HCT116 (cell line): Measurements from ENCODE around the gene ZBTB7C. TPM values are rescaled to one million over a fixed set of nuclear protein-coding genes. Genes with fewer than 3 reads are reported as not detected.

Source experiments
- ATAC-seq: fragments of 200-7000 bp; cut with Tn5 transposase; 2 replicates; pipeline ENCODE4 v1.9.1; 2020; ENCODE audit warnings: mild to moderate bottlenecking, moderate library complexity
- BruUV-seq: library from RNA; stranded (reverse); fragments of 400-500 nt; replicated peaks from 2 replicates; lab custom pipeline; 2021; lab: Mats Ljungman, UMichigan
- CTCF ChIA-PET: fragments of 300-600 bp; sonication (Branson Sonifier 250); formaldehyde crosslinking; loops from one replicate; lab custom pipeline; 2021; ENCODE audit warnings: antibody characterized with exemption; lab: Charles Lee
- POLR2A ChIA-PET: fragments of 300-600, 350-600 bp; sonication (Branson Sonifier 250); formaldehyde crosslinking; loops from one replicate; lab custom pipeline; 2021; ENCODE audit warnings: antibody characterized with exemption; lab: Charles Lee
- RAD21 ChIA-PET, 2 experiments: fragments of 300-600 bp; sonication (Branson Sonifier 250); formaldehyde crosslinking; loops; one replicate each; lab custom pipeline; 2023; ENCODE audit warnings: low total read pairs in 2 of 2; ENCODE audit not compliant: uncharacterized antibody in 2 of 2, unreplicated experiment in 2 of 2, low non-redundant PET in 1 of 2; lab: Charles Lee
- DNase-seq: peaks from one replicate; pipeline ENCODE4 v3.0.0-alpha.2; 2010; ENCODE audit warnings: low read depth, low spot score
- H2AFZ ChIP-seq: fragments of 200-600 bp; shearing (Covaris generic), sonication (generic); 2 replicates; pipeline ENCODE4 v1.6.1; 2017; ENCODE audit warnings: low read depth, mixed run types, mixed read lengths, antibody characterized with exemption, low read length; ENCODE audit not compliant: poor library complexity, severe bottlenecking
- H3K27ac ChIP-seq: 2 replicates; pipeline ENCODE4 v1.5.1; 2012; ENCODE audit warnings: low read depth, low read length
- H3K27me3 ChIP-seq: fragments of 200-600 bp; sonication (generic); 2 replicates; pipeline ENCODE4 v1.6.1; 2016; ENCODE audit warnings: mixed run types, low read length, mixed read lengths; ENCODE audit not compliant: insufficient read depth
- H3K36me3 ChIP-seq, 2 experiments: fragments of 200-500 bp in 1 of 2; fragments of 200-600 bp in 1 of 2; sonication (Bioruptor generic) in 1 of 2; sonication (generic) in 1 of 2; 2 replicates each; pipeline versions ENCODE4 v1.5.1 to v1.6.1; 2014 to 2016; ENCODE audit warnings: low read length in 2 of 2, inconsistent platforms in 1 of 2, mixed read lengths in 1 of 2, mixed run types in 1 of 2; ENCODE audit not compliant: insufficient read depth in 2 of 2, control insufficient read depth in 1 of 2
- H3K4me1 ChIP-seq, 2 experiments: fragments of 200-600 bp in 1 of 2; sonication (generic) in 1 of 2; 2 replicates each; pipeline versions ENCODE4 v1.5.1 to v1.6.1; 2012 to 2017; ENCODE audit warnings: low read length in 2 of 2, inconsistent platforms in 1 of 2, mild to moderate bottlenecking in 1 of 2, mixed read lengths in 1 of 2, mixed run types in 1 of 2, moderate library complexity in 1 of 2; ENCODE audit not compliant: insufficient read depth in 2 of 2, control insufficient read depth in 1 of 2
- H3K4me2 ChIP-seq: fragments of 200-600 bp; sonication (generic); 2 replicates; pipeline ENCODE4 v1.6.1; 2017; ENCODE audit warnings: mixed run types, low read length, mixed read lengths
- H3K4me3 ChIP-seq, 2 experiments: fragments of 200-600 bp in 1 of 2; sonication (generic) in 1 of 2; replicated peaks in 1 of 2; 2 replicates each; pipeline ENCODE4 v1.5.1; 2011 to 2016; ENCODE audit warnings: low read length in 2 of 2, control low read depth in 1 of 2, low read depth in 1 of 2, mild to moderate bottlenecking in 1 of 2, mixed read lengths in 1 of 2, mixed run types in 1 of 2
- H3K79me2 ChIP-seq: fragments of 200-600 bp; sonication (generic); 2 replicates; pipeline ENCODE4 v1.6.1; 2017; ENCODE audit warnings: mild to moderate bottlenecking, mixed run types, low read length, moderate library complexity, mixed read lengths; ENCODE audit not compliant: insufficient read depth
- H3K9ac ChIP-seq: fragments of 200-600 bp; sonication (generic); 2 replicates; pipeline ENCODE4 v1.6.1; 2016; ENCODE audit warnings: low read length, mixed read lengths
- H3K9me2 ChIP-seq: fragments of 200-600 bp; sonication (generic), shearing (Covaris generic); 2 replicates; pipeline ENCODE4 v1.6.1; 2017; ENCODE audit warnings: mixed run types, mild to moderate bottlenecking, moderate library complexity; ENCODE audit not compliant: insufficient read depth
- H3K9me3 ChIP-seq, 2 experiments: fragments of 200-500 bp in 1 of 2; fragments of 200-600 bp in 1 of 2; sonication (Bioruptor generic) in 1 of 2; sonication (generic) in 1 of 2; 2 replicates each; pipeline ENCODE4 v1.6.1; 2014 to 2017; ENCODE audit warnings: low read length in 2 of 2, mixed read lengths in 2 of 2, inconsistent platforms in 1 of 2, low read depth in 1 of 2, mild to moderate bottlenecking in 1 of 2, mixed run types in 1 of 2, moderate library complexity in 1 of 2; ENCODE audit not compliant: control insufficient read depth in 1 of 2, insufficient read depth in 1 of 2
- H4K20me1 ChIP-seq: fragments of 200-600 bp; sonication (generic), shearing (Covaris generic); 2 replicates; pipeline ENCODE4 v1.6.1; 2017; ENCODE audit warnings: mixed run types, mild to moderate bottlenecking, moderate library complexity; ENCODE audit not compliant: insufficient read depth
- ATF3 ChIP-seq: IDR thresholded peaks from 2 replicates; pipeline ENCODE4 v1.6.1; 2012
- CBX3 ChIP-seq: IDR thresholded peaks from 2 replicates; pipeline ENCODE4 v1.6.1; 2012; ENCODE audit warnings: low read depth
- CEBPB ChIP-seq: IDR thresholded peaks from 2 replicates; pipeline ENCODE4 v1.6.1; 2012; ENCODE audit warnings: low read depth
- EGR1 ChIP-seq: IDR thresholded peaks from 2 replicates; pipeline ENCODE4 v1.6.1; 2012; ENCODE audit warnings: low read depth
- ELF1 ChIP-seq: IDR thresholded peaks from 2 replicates; pipeline ENCODE4 v1.6.1; 2012; ENCODE audit warnings: low read depth, borderline replicate concordance
- FOSL1 ChIP-seq: IDR thresholded peaks from 2 replicates; pipeline ENCODE4 v1.6.1; 2012; ENCODE audit warnings: low read depth
- JUND ChIP-seq: IDR thresholded peaks from 2 replicates; pipeline ENCODE4 v1.6.1; 2012
- POLR2A ChIP-seq: IDR thresholded peaks from 2 replicates; pipeline ENCODE4 v1.7.0; 2011; ENCODE audit warnings: borderline replicate concordance; ENCODE audit not compliant: insufficient read depth, insufficient read length; ENCODE audit errors: extremely low read depth
- POLR2AphosphoS5 ChIP-seq: IDR thresholded peaks from 2 replicates; pipeline ENCODE4 v1.6.1; 2011; ENCODE audit warnings: mild to moderate bottlenecking, low read depth, low read length, moderate library complexity
- SIN3A ChIP-seq: IDR thresholded peaks from 2 replicates; pipeline ENCODE4 v1.6.1; 2012; ENCODE audit warnings: low read depth
- SRF ChIP-seq: IDR thresholded peaks from 2 replicates; pipeline ENCODE4 v1.6.1; 2012; ENCODE audit warnings: low read depth
- ZFX ChIP-seq: fragments of 450-650 bp; IDR thresholded peaks from 2 replicates; pipeline ENCODE4 v1.6.1; 2017
- intact Hi-C: fragments of 100-400 bp; cut with micrococcal nuclease; formaldehyde crosslinking; loops from 2 replicates; pipeline ENCODE4 v1.10.0; 2022
- total RNA-seq: library from RNA; stranded (reverse); gene quantifications from one replicate; pipeline ENCODE4 v1.2.1, GENCODE V29; 2021; ENCODE audit not compliant: unreplicated experiment
- TF ChIP-seq, protein P1 (sequence below): IDR thresholded peaks from 2 replicates; pipeline ENCODE4 v1.6.1; 2011; ENCODE audit warnings: mild to moderate bottlenecking, low read length, moderate library complexity; ENCODE audit not compliant: insufficient replicate concordance; ENCODE audit errors: extremely low read depth
- TF ChIP-seq, protein P2 (sequence below), 3 experiments: fragments of 200-600 bp in 1 of 3; sonication (generic) in 1 of 3; IDR thresholded peaks in 2 of 3; conservative IDR thresholded peaks in 1 of 3; 2 replicates each; pipeline ENCODE4 v1.5.1; 2012 to 2017; ENCODE audit warnings: low read depth in 2 of 3, low read length in 2 of 3, antibody characterized with exemption in 1 of 3, borderline replicate concordance in 1 of 3, control low read depth in 1 of 3, mild to moderate bottlenecking in 1 of 3, mixed read lengths in 1 of 3, mixed run types in 1 of 3, moderate library complexity in 1 of 3; ENCODE audit not compliant: insufficient read depth in 1 of 3
- TF ChIP-seq, protein P3 (sequence below): IDR thresholded peaks from 2 replicates; pipeline ENCODE4 v1.6.1; 2012

Gene ZBTB7C
- total RNA-seq, 1 experiment from 2014 or later, result 0.37 TPM

DNA sequence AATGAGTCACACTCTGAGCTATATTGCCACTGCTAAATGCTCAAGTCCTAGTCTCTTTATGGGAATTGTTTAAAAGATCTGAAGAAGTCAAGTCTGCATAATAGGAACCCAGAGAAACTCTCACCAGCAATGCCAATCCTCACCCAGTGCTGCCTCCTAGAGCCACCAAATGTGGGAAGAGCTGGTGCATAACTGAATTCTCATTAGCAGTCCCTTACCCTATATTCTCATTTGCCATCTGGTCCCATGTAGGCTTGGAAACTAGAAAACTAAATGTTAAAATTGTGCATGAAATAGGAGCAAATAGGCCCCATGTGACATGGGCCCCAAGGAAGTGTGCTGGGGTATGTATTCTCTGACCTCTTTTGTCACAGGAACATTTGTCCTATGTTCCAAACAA is 254.4 kb downstream of the ZBTB7C start:
- TF ChIP-seq SIN3A (no peak), CBX3 (no peak), EGR1 (no peak), POLR2AphosphoS5 (no peak), ZFX (no peak), CEBPB (no peak), ELF1 (no peak), ATF3 (no peak), FOSL1 (no peak), SRF (no peak), POLR2A (no peak), JUND (no peak)
- TF ChIP-seq, protein P1, sequence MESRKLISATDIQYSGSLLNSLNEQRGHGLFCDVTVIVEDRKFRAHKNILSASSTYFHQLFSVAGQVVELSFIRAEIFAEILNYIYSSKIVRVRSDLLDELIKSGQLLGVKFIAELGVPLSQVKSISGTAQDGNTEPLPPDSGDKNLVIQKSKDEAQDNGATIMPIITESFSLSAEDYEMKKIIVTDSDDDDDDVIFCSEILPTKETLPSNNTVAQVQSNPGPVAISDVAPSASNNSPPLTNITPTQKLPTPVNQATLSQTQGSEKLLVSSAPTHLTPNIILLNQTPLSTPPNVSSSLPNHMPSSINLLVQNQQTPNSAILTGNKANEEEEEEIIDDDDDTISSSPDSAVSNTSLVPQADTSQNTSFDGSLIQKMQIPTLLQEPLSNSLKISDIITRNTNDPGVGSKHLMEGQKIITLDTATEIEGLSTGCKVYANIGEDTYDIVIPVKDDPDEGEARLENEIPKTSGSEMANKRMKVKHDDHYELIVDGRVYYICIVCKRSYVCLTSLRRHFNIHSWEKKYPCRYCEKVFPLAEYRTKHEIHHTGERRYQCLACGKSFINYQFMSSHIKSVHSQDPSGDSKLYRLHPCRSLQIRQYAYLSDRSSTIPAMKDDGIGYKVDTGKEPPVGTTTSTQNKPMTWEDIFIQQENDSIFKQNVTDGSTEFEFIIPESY, result no peak
- TF ChIP-seq, protein P2, sequence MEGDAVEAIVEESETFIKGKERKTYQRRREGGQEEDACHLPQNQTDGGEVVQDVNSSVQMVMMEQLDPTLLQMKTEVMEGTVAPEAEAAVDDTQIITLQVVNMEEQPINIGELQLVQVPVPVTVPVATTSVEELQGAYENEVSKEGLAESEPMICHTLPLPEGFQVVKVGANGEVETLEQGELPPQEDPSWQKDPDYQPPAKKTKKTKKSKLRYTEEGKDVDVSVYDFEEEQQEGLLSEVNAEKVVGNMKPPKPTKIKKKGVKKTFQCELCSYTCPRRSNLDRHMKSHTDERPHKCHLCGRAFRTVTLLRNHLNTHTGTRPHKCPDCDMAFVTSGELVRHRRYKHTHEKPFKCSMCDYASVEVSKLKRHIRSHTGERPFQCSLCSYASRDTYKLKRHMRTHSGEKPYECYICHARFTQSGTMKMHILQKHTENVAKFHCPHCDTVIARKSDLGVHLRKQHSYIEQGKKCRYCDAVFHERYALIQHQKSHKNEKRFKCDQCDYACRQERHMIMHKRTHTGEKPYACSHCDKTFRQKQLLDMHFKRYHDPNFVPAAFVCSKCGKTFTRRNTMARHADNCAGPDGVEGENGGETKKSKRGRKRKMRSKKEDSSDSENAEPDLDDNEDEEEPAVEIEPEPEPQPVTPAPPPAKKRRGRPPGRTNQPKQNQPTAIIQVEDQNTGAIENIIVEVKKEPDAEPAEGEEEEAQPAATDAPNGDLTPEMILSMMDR (IDR thresholded peaks at IDR 0.05 in 2 of 3, conservative IDR thresholded peaks at IDR 0.05 in 1 of 3; ENCODE audit: borderline replicate concordance in 1 of 3, insufficient read depth in 1 of 3, low read depth in 2 of 3, low read length in 2 of 3), result no peak
- TF ChIP-seq, protein P3, sequence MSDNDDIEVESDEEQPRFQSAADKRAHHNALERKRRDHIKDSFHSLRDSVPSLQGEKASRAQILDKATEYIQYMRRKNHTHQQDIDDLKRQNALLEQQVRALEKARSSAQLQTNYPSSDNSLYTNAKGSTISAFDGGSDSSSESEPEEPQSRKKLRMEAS, result no peak
- Histone ChIP-seq H3K36me3 (no peaks in the 10 kb centered on the region), H3K27me3 (no peaks in the 10 kb centered on the region), H3K9ac (no peak overlapping the region), H3K4me2 (no peak overlapping the region), H3K9me3 (no peaks in the 10 kb centered on the region), H3K79me2 (no peaks in the 10 kb centered on the region), H4K20me1 (no peaks in the 10 kb centered on the region), H3K4me1 (peaks cover 10 to 20% of the 10 kb centered on the region in 2 experiments), H3K4me3 (no peak overlapping the region), H3K9me2 (no peaks in the 10 kb centered on the region), H2AFZ (no peak overlapping the region), H3K27ac (no peak overlapping the region)
- POLR2A ChIA-PET, result no interaction called here
- BruUV-seq, result no TSS peak
- CTCF ChIA-PET, result no interaction called here
- RAD21 ChIA-PET, result no interaction called here
- DNase-seq (no peak), ATAC-seq (no peak)
- intact Hi-C loops, result no loop called here
